Esophagus squamous epithelium (tissue), 5 donors: Measurements from ENCODE around the gene CMAS. TPM values are rescaled to one million over a fixed set of nuclear protein-coding genes. Genes with fewer than 3 reads are reported as not detected.

Experiments
- DNase-seq: peaks from one replicate; lab custom pipeline; 2025; lab: John Stamatoyannopoulos, UW
- H3K27ac ChIP-seq, 4 donors: fragments of 200-600 bp; sonication (generic); one replicate each; pipeline ENCODE4 v1.5.1; 2016 to 2019; ENCODE audit warnings: mild to moderate bottlenecking in 1 of 4
- H3K27me3 ChIP-seq, 4 donors: fragments of 200-600 bp; sonication (generic); 1 replicate in 3 of 4; 2 replicates in 1 of 4; pipeline versions ENCODE4 v1.5.1 to v1.6.0; 2017 to 2021; ENCODE audit warnings: antibody characterized with exemption in 1 of 4
- H3K36me3 ChIP-seq, 3 donors: fragments of 200-600 bp; sonication (generic); one replicate each; pipeline ENCODE4 v1.5.1; 2016 to 2019
- H3K4me1 ChIP-seq, 3 donors: fragments of 200-600 bp; sonication (generic); one replicate each; pipeline ENCODE4 v1.5.1; 2017 to 2019
- H3K4me3 ChIP-seq, 4 donors: fragments of 200-600 bp; sonication (generic); 1 replicate in 3 of 4; 2 replicates in 1 of 4; pipeline ENCODE4 v1.5.1; 2016 to 2019; ENCODE audit warnings: mild to moderate bottlenecking in 2 of 4, moderate library complexity in 1 of 4
- H3K9me3 ChIP-seq, 3 donors: fragments of 200-600 bp; sonication (generic); one replicate each; pipeline ENCODE4 v1.5.1; 2016 to 2019
- CTCF ChIP-seq, 6 experiments: fragments of 450-650 bp in 4 of 6; fragments of 200-600 bp in 2 of 6; sonication (generic) in 2 of 6; IDR thresholded peaks; one replicate each; pipeline ENCODE4 v1.5.1; 2016 to 2019; ENCODE audit warnings: antibody characterized with exemption in 6 of 6, mild to moderate bottlenecking in 4 of 6, moderate library complexity in 4 of 6
- POLR2A ChIP-seq, 4 donors: fragments of 450-650 bp; IDR thresholded peaks; one replicate each; pipeline ENCODE4 v1.6.1; 2017; ENCODE audit warnings: antibody characterized with exemption in 4 of 4, mild to moderate bottlenecking in 4 of 4, moderate library complexity in 3 of 4
- WGBS, 2 donors: methylation state at CpG; one replicate each; pipeline ENCODE4 v1.1.5; 2018; 5-methylcytosine and 5-hydroxymethylcytosine counted together
- intact Hi-C: fragments of 100-400 bp; cut with DNase I; formaldehyde crosslinking; loops from one replicate; pipeline ENCODE4 v1.15.0; 2022
- total RNA-seq, 4 donors: library from RNA; depleted of rRNA; stranded (reverse); fragments of >200 nt; gene quantifications; one replicate each; pipeline ENCODE4 v1.1.0, GENCODE V29; 2016
- donor health status: DM: yes; HTN: yes; CAD: no.

The CMAS gene
- total RNA-seq, 4 donors from 2014 or later, result 46.5 to 61.8 (median 52.5) TPM

GRCh38 chr12:22105542-22105941 is 59.5 kb downstream of the CMAS start:
- no peaks in the 10 kb centered on the region for H3K9me3 ChIP-seq
- no peak for TF ChIP-seq CTCF (IDR thresholded peaks at IDR 0.05)
- TF ChIP-seq POLR2A (IDR thresholded peaks at IDR 0.05), result no peak
- DNase-seq, result no peak
- no peaks in the 10 kb centered on the region for H3K36me3 ChIP-seq
- no peak overlapping the region for H3K4me3 ChIP-seq
- no peak overlapping the region for H3K27ac ChIP-seq
- peaks cover 7 to 16% (median 13%) of the 10 kb centered on the region in 3 donors for H3K4me1 ChIP-seq
- intact Hi-C loops, result loop anchor here (10.0 kb wide), 1 partner anchor 229 kb away; the partner anchor contains the start of gene ST8SIA1
- no peaks in the 10 kb centered on the region for H3K27me3 ChIP-seq

GRCh38 chr12:22110176-22110575 is 64.2 kb downstream of the CMAS start:
- DNase-seq, result no peak
- Histone ChIP-seq H3K9me3 (no peaks in the 10 kb centered on the region), H3K36me3 (no peaks in the 10 kb centered on the region), H3K27me3 (no peaks in the 10 kb centered on the region), H3K4me3 (no peak overlapping the region), H3K4me1 (no peaks in the 10 kb centered on the region), H3K27ac (no peak overlapping the region)
- WGBS, 2 donors, result 56 to 75% methylated on average over 3 of the region's 3 CpGs
- TF ChIP-seq POLR2A (IDR thresholded peaks at IDR 0.05) (no peak), CTCF (IDR thresholded peaks at IDR 0.05) (no peak)
- intact Hi-C loops, result no loop called here

Other genes starting within 250 kb of the CMAS start
- gene ABCC9, start 104.8 kb upstream of the CMAS start, total RNA-seq, result 10 to 100 TPM in 2 of 4 donors, 1 to 10 TPM in 1, under 1 TPM in 1; 0.68 to 11.6 (median 6.0) TPM